ENCODE measurements around the gene BMP5.

The BMP5 gene

DNA sequence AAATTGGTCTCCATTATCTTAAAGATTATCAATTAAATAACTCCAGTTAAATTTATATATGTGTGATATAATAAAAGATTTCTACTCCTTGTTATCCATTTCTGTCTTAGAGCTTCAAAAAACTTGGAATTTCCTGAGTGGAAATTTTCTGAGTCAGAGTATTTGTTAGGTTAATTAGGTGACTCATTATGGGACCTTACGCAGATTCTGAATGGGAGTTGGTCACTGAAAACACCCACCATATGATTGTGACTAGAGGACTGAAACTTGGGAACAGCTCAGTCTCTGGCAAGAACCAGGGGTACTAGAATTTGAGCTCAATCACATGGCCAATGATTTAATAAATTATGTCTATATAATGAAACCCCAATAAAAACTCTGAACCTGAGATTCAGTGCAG lies 171.0 kb downstream of the BMP5 start:
- DNase-seq, result no peak

All from NCI-H1092 treated with DMSO at 0.1 percent for 48 hours (cell line).